Measurements from ENCODE around the gene MAN2A1.

The MAN2A1 gene

GRCh38 chr5:109709225-109709624, 19.5 kb downstream of the MAN2A1 start:
- DNase-seq: no peak

GRCh38 chr5:109711673-109712072, 21.9 kb downstream of the MAN2A1 start:
- DNase-seq: no peak

DNA sequence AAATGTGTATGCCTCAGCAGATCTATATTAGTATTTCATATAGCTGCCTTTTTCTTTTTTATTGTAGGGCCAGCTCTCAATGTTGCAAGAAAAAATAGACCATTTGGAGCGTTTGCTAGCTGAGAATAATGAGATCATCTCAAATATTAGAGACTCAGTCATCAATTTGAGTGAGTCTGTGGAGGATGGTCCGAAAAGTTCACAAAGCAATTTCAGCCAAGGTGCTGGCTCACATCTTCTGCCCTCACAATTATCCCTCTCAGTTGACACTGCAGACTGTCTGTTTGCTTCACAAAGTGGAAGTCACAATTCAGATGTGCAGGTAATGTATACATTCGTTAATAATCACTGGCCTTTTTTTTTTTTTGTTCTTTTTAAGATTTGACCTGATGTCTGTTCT, 23.7 kb downstream of the MAN2A1 start:
- no peak for DNase-seq

DNA sequence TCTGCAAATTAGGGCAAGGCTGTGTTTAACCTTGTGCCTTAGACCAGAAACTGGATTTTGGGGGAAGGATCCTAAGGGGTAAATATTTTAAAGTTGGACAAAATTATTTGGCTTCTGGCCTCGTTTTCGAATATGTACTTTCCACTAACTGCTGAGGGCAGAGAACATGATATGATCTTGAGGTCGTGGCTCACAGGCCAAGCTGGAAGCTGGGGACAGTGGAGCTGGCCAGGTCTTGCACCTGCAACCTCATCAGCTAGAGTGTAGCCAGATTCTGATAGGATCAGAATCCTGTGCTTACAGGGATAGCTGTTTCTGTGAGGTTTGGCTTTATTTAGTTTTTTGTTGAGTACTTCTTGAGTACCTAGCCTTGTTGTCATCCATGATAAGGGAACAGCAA, 24.9 kb downstream of the MAN2A1 start:
- no peak for DNase-seq

- no peak for DNase-seq
These were observed 28.5 kb downstream of the MAN2A1 start for GRCh38 chr5:109718216-109718615.

GRCh38 chr5:109718632-109719031, 28.9 kb downstream of the MAN2A1 start:
- no peak for DNase-seq

GRCh38 chr5:109719978-109720377, 30.3 kb downstream of the MAN2A1 start:
- no peak for DNase-seq

DNA sequence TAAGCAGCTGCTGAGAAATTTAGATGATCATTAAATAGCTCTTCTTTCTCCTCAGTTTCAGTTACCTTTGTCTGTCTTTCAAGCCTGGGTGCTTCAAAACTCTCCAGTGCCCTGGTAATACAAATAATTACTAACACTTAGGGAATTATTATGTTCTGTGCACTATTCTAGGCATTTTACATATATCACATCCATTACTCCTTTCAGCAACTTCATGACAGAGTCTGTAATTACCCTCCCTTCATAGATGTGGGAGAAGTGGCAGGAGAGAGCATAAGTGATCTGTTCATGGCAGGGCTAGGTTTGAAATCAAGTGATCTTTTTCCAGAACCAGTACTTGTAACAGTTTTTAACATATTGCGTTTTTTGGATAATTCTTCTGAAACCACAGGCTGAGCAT, 32.0 kb downstream of the MAN2A1 start:
- DNase-seq: no peak

- DNase-seq: no peak
These were observed 33.9 kb downstream of the MAN2A1 start for GRCh38 chr5:109723606-109724005.

DNA sequence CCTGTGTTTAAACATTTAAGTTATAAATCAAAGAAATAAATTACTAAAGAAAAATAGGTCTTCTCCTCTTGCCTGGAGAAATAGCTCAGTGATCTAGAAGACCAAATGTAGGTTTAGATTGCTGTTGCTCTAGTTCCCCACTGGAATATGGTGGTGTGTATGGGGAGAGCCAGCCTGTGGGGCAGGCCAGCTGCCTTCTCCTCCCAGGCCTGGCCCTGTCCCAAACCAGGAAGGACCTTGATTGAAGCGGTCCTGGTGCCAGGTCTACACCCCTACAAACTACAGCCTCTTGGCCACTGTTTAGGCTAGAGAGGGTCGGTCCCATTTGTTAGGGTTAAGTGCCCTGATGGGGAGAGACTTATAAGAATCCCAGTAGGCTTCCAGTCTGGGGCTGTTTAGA, 35.4 kb downstream of the MAN2A1 start:
- DNase-seq: no peak

DNA sequence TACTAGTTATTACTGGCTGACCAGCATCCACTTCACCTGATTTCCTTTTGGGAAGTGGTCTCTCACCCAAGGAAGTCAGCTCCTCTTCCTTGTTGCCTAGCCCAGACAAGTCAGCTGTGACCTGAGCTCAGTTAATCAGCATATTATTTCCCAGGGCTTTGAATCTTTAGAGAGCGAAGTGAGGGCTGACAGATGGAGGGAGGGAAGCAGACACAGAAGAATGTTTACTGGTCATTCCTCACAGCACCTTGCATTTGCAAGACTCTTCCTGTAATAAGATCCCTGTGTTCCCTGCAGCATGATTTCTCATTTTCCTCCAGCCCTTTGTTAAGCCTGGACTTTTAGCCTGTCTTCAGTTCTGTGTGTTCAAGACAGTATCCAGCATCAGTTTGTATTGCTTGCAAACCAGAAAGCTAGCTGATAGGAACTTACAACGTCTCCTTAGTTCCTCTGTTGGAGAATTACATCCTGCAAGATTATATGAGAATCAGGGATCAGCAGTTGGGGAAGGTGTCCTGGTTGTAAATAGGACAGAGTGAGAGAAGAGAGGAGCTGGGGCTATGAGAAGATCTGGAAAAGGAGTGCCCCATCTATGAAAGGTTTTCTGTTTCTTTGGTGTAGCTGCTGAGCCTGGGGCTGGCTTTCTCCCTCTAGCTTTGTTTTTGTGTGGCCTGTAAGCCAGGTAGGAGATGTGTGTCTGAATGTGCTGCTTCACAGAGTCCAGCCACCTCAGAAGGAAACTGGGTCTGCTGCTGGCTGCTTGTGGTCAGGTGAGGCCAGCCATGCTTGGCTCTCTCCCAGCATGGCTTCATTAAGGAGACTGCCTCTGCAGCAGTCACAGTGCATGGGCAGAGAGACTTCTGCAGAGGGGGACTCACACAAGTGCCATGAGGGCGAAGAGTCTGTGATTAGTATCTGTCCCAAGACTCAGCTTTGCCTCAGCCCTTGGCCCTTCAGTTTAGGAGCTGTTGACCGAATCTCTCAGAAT, 50.3 kb downstream of the MAN2A1 start:
- DNase-seq: no peak

- no peak for DNase-seq
These were observed 51.2 kb downstream of the MAN2A1 start for GRCh38 chr5:109740966-109741365.

GRCh38 chr5:109741390-109741789, 51.7 kb downstream of the MAN2A1 start:
- no peak for DNase-seq

DNA sequence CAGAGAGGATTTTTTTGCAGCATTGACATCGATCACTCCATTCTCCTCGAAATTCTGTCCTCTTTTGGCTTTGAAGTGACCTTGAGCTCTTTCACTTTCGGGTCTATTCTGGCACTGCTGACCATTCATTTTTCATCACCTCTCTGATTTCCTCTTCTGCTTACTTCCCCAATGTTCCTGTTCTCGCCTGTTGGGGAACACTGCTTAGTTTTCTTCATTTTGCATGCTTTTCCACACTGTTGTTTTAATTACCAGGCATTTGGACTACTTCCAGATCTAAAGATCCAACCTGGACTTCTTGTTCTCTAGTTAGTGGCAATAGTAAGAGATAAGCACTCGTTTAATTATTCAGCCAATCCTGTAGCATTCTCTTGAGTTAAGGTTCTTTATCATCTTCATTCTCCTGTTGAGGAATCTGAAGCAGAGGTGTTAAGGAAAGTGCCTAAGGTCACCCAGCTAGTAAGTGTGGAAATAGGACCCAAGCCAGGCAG, 53.4 kb downstream of the MAN2A1 start:
- DNase-seq: no peak

- no peak for DNase-seq
These were observed 54.1 kb downstream of the MAN2A1 start for GRCh38 chr5:109743770-109744212.

DNA sequence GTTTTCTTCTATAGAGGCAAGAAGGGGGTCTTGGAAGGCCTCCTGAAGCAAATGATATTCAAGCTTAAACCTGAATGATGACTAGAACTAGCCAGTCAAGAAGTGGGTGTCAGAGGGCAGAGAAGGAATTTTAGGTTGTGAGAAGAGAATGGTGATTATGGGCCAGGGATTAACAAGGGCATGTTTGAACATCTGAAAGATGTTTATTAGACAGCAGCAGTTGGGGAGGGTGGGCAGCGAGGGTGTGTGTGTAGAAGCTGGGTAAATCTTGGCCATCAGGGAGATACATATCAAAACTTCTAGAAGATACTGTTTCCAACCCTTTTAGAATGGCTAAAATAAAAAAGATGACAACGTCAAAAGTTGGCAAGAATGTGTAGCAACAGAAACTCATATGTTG, 54.5 kb downstream of the MAN2A1 start:
- no peak for DNase-seq

DNA sequence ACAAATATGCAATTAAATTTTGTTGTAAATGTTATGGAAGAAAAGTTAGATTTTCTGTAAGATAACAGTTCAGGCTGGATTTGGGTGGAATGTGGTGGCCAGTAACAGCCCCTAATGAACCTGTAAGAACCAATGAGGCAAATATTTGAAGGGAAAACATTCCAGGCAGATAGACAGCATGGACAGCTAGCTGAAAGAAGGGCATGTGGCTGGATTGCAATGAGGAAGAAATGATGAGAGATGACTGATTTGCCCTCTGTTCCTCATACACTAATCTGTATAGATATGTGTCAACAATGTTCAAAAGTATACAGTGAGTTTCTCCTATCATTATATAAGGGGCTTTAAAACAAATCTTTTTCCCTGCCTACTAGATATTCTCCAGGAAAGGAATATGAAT, 58.8 kb downstream of the MAN2A1 start:
- DNase-seq: no peak

- no peak for DNase-seq
These were observed 60.7 kb downstream of the MAN2A1 start for GRCh38 chr5:109750463-109750862.

DNA sequence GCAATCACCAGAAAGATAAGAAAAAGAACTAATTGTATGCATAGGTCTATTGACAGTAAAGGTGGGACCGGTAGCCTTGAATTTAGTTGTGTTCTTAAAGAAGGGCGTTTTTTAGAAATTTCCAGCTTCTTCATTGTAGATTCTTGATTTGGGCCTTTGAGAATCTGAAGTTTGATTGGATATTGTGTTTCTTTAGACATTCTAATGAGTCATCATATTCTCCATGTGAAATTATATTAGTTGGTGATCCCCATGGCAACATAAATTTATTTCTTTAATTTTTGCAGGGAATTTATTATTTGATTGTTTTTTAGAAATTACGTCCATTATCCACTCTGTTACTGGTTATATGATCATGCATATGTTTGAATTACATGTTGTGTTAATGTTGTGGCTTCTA, 63.6 kb downstream of the MAN2A1 start:
- no peak for DNase-seq

GRCh38 chr5:109754319-109754718, 64.6 kb downstream of the MAN2A1 start:
- DNase-seq: no peak

GRCh38 chr5:109755761-109756160, 66.0 kb downstream of the MAN2A1 start:
- no peak for DNase-seq

GRCh38 chr5:109756543-109757185, 66.9 kb downstream of the MAN2A1 start:
- DNase-seq: no peak

DNA sequence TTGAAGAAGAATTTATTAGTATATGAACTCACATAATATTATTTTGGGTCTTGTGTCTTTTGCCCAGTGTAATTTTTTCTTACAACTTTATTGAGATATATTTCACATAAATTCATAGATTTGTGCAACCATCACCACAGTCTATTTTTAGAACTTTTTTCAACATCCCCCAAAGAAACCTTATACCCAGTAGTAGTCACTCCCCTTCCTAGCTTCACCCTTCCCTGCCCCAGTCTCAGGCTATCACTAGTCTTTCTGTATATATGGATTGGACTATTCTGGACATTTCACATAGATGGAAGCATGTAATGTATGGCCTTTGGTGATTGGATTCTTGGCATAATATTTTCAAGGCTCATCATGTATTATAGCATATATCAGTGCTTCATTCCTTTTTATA, 67.8 kb downstream of the MAN2A1 start:
- no peak for DNase-seq

- DNase-seq: no peak
These were observed 69.6 kb downstream of the MAN2A1 start for GRCh38 chr5:109759306-109759705.

Measured in activated naive CD4-positive, alpha-beta T cell treated with Interleukin-2 at 50 U/mL for 16 hours (primary cell).